IPS-18a (cell line): ENCODE results near the gene GAB2.

ENCODE experiments used
- H3K27ac ChIP-seq: one replicate; pipeline ENCODE4 v1.5.1; 2013; ENCODE audit warnings: low read length
- H3K27me3 ChIP-seq: one replicate; pipeline ENCODE4 v1.6.1; 2013; ENCODE audit warnings: mild to moderate bottlenecking, low read length; ENCODE audit not compliant: control insufficient read depth, insufficient read depth
- H3K36me3 ChIP-seq: one replicate; pipeline ENCODE4 v1.6.1; 2013; ENCODE audit warnings: low read depth, low read length; ENCODE audit not compliant: control insufficient read depth
- H3K4me1 ChIP-seq: one replicate; pipeline ENCODE4 v1.6.1; 2013; ENCODE audit warnings: low read depth, low read length; ENCODE audit not compliant: control insufficient read depth
- H3K4me3 ChIP-seq: one replicate; pipeline ENCODE4 v1.5.1; 2013; ENCODE audit warnings: low read length
- H3K9ac ChIP-seq: one replicate; pipeline ENCODE4 v1.6.1; 2013; ENCODE audit warnings: mild to moderate bottlenecking, low read length, moderate library complexity
- H3K9me3 ChIP-seq: one replicate; pipeline ENCODE4 v1.6.1; 2013; ENCODE audit warnings: low read depth, low read length; ENCODE audit not compliant: control insufficient read depth

Gene GAB2

DNA sequence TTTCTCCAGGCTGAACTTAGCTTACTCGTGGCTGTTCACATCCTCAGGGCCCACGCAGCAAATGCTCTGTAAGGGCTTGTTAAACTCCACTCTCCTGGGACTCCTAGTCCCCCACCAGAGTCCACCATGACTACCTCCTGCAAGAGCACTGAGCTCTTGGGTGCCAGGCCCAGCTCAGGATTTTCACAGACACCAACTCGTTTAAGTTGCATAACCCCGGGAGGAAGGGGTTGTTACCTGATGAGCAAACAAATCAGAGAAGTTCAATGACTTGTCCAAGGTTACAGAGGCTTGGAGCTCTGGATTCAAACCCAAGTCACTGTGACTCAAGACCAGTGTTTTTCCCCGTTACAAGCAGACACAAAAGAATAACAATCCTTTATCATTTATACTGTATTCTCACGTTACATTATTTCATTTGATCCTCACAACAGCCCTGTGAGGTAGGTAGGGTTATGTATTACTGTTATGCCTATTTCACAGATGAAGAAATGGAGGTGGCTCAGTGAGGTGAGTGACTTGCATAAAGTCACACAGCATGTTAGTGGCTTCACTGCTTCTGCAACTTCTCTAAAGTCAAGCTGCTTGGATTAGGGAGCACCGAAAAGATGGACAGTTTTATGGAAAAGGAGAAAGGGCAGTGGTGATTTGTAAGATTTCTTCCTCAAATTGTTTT is 246.6 kb downstream of the GAB2 start:
- no peaks in the 10 kb centered on the region for H3K4me1 ChIP-seq
- H3K4me3 ChIP-seq = no peak overlapping the region
- H3K27me3 ChIP-seq = no peaks in the 10 kb centered on the region

GRCh38 chr11:78170413-78170812 is 247.2 kb downstream of the GAB2 start:
- H3K4me1 ChIP-seq = no peaks in the 10 kb centered on the region
- no peak overlapping the region for H3K27ac ChIP-seq
- no peaks in the 10 kb centered on the region for H3K36me3 ChIP-seq
- H3K9me3 ChIP-seq = no peaks in the 10 kb centered on the region
- no peak overlapping the region for H3K4me3 ChIP-seq
- no peak overlapping the region for H3K9ac ChIP-seq
- H3K27me3 ChIP-seq = no peaks in the 10 kb centered on the region

More for the DNA sequence above, 246.6 kb downstream of the GAB2 start:
- Histone ChIP-seq H3K36me3 (no peaks in the 10 kb centered on the region), H3K9me3 (no peaks in the 10 kb centered on the region), H3K9ac (no peak overlapping the region), H3K27ac (no peak overlapping the region)

- Histone ChIP-seq H3K27me3 (no peaks in the 10 kb centered on the region), H3K4me1 (no peaks in the 10 kb centered on the region), H3K36me3 (no peaks in the 10 kb centered on the region), H3K4me3 (no peak overlapping the region), H3K9ac (no peak overlapping the region), H3K27ac (no peak overlapping the region), H3K9me3 (no peaks in the 10 kb centered on the region)
Measured at GRCh38 chr11:78168539-78169477, 248.8 kb downstream of the GAB2 start.

- Histone ChIP-seq H3K27ac (no peak overlapping the region), H3K9ac (no peak overlapping the region), H3K36me3 (no peaks in the 10 kb centered on the region), H3K27me3 (no peaks in the 10 kb centered on the region), H3K9me3 (no peaks in the 10 kb centered on the region), H3K4me1 (no peaks in the 10 kb centered on the region), H3K4me3 (no peak overlapping the region)
Measured at GRCh38 chr11:78166855-78167469, 250.7 kb downstream of the GAB2 start.
